DND-41 (cell line): ENCODE measurements around the gene PHACTR3.

Experiments
- ATAC-seq: fragments of 200-7000 bp; cut with Tn5 transposase; 3 replicates; pipeline ENCODE4 v1.9.1; 2021; ENCODE audit warnings: low read depth; ENCODE audit not compliant: insufficient read depth
- DNase-seq: peaks from one replicate; pipeline ENCODE4 v3.0.0-alpha.2; 2020
- H2AFZ ChIP-seq: 2 replicates; pipeline ENCODE4 v1.6.0; 2012; ENCODE audit warnings: low read depth, low read length
- H3K27ac ChIP-seq: 2 replicates; pipeline ENCODE4 v1.5.1; 2012; ENCODE audit warnings: low read length, inconsistent platforms
- H3K27me3 ChIP-seq: fragments of 200-600 bp; sonication (generic); 2 replicates; pipeline ENCODE4 v1.6.0; 2012; ENCODE audit warnings: low read length, mild to moderate bottlenecking, inconsistent platforms; ENCODE audit not compliant: insufficient read depth, poor library complexity
- H3K36me3 ChIP-seq: 2 replicates; pipeline ENCODE4 v1.5.1; 2012; ENCODE audit warnings: low read length, inconsistent platforms; ENCODE audit not compliant: insufficient read depth
- H3K4me1 ChIP-seq: 2 replicates; pipeline ENCODE4 v1.5.1; 2012; ENCODE audit warnings: mild to moderate bottlenecking, low read length; ENCODE audit not compliant: insufficient read depth
- H3K4me2 ChIP-seq: 2 replicates; pipeline ENCODE4 v1.6.0; 2012; ENCODE audit warnings: mild to moderate bottlenecking, moderate library complexity, low read length, inconsistent platforms; ENCODE audit not compliant: insufficient read depth
- H3K4me3 ChIP-seq, 2 experiments: fragments of 200-600 bp in 1 of 2; shearing (Covaris generic) in 1 of 2; 2 replicates each; pipeline ENCODE4 v1.5.1; 2012 to 2016; ENCODE audit warnings: inconsistent platforms in 2 of 2, low read length in 2 of 2, mild to moderate bottlenecking in 2 of 2, low read depth in 1 of 2, moderate library complexity in 1 of 2
- H3K79me2 ChIP-seq: 2 replicates; pipeline ENCODE4 v1.6.0; 2012; ENCODE audit warnings: low read length, inconsistent platforms; ENCODE audit not compliant: insufficient read depth
- H3K9ac ChIP-seq: 2 replicates; pipeline ENCODE4 v1.6.0; 2012; ENCODE audit warnings: low read depth, mild to moderate bottlenecking, inconsistent platforms, low read length, moderate library complexity
- H3K9me3 ChIP-seq: 2 replicates; pipeline ENCODE4 v1.5.1; 2012; ENCODE audit warnings: low read length, moderate library complexity, mild to moderate bottlenecking, inconsistent platforms; ENCODE audit not compliant: insufficient read depth, severe bottlenecking
- H4K20me1 ChIP-seq: 2 replicates; pipeline ENCODE4 v1.6.0; 2012; ENCODE audit warnings: low read length; ENCODE audit not compliant: insufficient read depth
- EZH2 ChIP-seq: IDR thresholded peaks from 3 replicates; pipeline ENCODE4 v1.6.1; 2012; ENCODE audit warnings: borderline replicate concordance, low read depth, mild to moderate bottlenecking, moderate library complexity, low read length, inconsistent platforms; ENCODE audit not compliant: severe bottlenecking
- TF ChIP-seq, protein P1 (sequence below): IDR thresholded peaks from 2 replicates; pipeline ENCODE4 v1.5.1; 2012; ENCODE audit warnings: borderline replicate concordance, low read length, moderate library complexity, mild to moderate bottlenecking; ENCODE audit not compliant: poor library complexity, severe bottlenecking; ENCODE audit errors: extremely low read depth

The PHACTR3 gene

DNA sequence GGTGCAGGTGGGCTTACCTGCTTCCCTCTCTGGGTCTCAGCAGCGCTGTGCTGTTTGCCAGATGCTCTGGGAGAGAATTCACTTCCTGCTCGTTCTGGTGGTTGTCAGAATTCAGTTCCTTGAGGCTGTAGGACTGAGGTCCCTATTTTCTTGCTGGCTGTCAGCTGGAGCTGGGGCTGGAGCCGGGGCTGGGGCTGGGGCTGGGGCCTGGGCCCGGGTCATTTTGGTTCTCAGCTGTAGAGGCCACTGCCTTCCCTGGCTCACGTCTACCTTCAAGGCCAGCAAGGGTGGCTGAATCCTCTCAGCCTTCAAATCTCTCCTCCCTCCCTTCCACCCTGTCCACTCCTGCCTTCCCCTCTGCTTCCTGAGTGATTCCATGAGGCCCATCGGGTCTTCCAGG is 16.8 kb upstream of the PHACTR3 start:
- no peak overlapping the region for H3K4me2 ChIP-seq
- no peaks in the 10 kb centered on the region for H3K36me3 ChIP-seq
- no peaks in the 10 kb centered on the region for H3K79me2 ChIP-seq
- H3K9ac ChIP-seq: no peak overlapping the region
- ATAC-seq (no peak), DNase-seq (no peak)
- no peak overlapping the region for H3K4me3 ChIP-seq
- H3K27me3 ChIP-seq: peaks cover 16% of the 10 kb centered on the region
- no peak overlapping the region for H3K27ac ChIP-seq
- no peak overlapping the region for H2AFZ ChIP-seq
- TF ChIP-seq, protein P1, sequence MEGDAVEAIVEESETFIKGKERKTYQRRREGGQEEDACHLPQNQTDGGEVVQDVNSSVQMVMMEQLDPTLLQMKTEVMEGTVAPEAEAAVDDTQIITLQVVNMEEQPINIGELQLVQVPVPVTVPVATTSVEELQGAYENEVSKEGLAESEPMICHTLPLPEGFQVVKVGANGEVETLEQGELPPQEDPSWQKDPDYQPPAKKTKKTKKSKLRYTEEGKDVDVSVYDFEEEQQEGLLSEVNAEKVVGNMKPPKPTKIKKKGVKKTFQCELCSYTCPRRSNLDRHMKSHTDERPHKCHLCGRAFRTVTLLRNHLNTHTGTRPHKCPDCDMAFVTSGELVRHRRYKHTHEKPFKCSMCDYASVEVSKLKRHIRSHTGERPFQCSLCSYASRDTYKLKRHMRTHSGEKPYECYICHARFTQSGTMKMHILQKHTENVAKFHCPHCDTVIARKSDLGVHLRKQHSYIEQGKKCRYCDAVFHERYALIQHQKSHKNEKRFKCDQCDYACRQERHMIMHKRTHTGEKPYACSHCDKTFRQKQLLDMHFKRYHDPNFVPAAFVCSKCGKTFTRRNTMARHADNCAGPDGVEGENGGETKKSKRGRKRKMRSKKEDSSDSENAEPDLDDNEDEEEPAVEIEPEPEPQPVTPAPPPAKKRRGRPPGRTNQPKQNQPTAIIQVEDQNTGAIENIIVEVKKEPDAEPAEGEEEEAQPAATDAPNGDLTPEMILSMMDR: no peak
- no peak for TF ChIP-seq EZH2
- H4K20me1 ChIP-seq: 0 out of 2 replicates have a peak, but pooled peaks cover 5% of the 10 kb centered on the region
- no peaks in the 10 kb centered on the region for H3K9me3 ChIP-seq
- H3K4me1 ChIP-seq: no peaks in the 10 kb centered on the region

DNA sequence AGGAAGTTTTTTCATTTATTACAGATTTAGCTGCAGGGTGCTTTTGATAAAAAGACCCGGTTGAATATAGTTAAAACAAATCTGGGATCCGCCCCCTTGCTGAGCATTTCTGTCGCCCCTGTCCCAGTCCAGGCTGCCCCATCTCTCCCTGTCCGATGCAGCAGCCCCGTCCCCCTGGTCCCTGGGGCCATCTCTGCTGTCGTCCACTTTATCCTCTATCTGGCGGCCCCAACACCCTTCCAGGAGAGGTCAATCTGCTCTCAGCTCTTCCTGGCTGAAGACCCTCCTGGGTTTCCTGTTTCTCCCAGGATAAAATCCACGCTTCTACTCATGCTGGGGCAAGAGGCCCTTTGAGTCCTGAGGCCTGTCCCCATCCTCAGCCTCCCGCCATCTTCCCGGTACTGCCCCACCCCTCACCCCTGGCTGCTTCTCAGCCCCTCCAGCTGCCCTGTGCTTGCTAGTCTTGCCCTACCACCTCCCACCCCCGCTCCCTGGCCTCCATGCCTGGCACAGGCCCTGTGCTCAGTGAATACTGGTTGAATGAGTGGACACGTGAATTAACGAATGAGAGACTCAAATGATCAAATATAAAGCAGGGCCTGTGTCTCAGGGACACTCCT is 16.0 kb upstream of the PHACTR3 start:
- H3K79me2 ChIP-seq: no peaks in the 10 kb centered on the region
- H3K36me3 ChIP-seq: no peaks in the 10 kb centered on the region
- H3K27me3 ChIP-seq: peaks cover 23% of the 10 kb centered on the region
- no peak overlapping the region for H3K4me3 ChIP-seq
- no peaks in the 10 kb centered on the region for H3K9me3 ChIP-seq
- ATAC-seq (no peak), DNase-seq (no peak)
- 0 out of 2 replicates have a peak, but pooled peaks cover 5% of the 10 kb centered on the region for H4K20me1 ChIP-seq
- H3K4me2 ChIP-seq: no peak overlapping the region
- H3K9ac ChIP-seq: no peak overlapping the region
- TF ChIP-seq EZH2: no peak
- TF ChIP-seq, protein P1: no peak
- H2AFZ ChIP-seq: no peak overlapping the region
- H3K27ac ChIP-seq: no peak overlapping the region
- H3K4me1 ChIP-seq: no peaks in the 10 kb centered on the region

DNA sequence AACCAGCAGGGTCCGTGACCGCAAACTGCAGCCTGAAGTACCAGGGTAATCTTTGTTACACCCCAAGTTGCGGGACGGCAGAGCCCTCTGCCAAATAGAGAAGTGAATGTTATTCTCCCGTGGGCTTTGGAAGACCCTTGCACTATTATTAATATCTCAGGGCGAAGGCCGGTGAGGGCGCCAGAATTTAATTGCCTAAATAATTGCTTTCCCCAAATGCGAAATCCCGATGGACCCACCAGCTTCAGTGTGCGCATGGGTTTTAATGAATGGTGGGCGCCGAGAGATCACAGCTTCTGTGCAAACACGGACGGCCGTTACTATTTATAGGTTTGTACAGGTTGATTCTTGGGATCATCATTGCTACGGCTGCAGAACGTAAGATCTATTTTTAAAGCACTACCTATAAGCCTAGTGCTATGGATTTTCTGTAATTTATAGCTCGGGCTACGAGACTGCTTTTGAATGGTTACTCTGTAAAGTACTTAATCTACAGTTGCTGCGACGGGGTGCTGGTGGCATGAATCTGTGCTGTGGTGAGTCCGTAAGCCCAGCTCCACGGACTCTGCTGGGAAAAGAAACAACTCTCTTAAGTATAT is 15.2 kb upstream of the PHACTR3 start:
- no peak overlapping the region for H3K9ac ChIP-seq

DNA sequence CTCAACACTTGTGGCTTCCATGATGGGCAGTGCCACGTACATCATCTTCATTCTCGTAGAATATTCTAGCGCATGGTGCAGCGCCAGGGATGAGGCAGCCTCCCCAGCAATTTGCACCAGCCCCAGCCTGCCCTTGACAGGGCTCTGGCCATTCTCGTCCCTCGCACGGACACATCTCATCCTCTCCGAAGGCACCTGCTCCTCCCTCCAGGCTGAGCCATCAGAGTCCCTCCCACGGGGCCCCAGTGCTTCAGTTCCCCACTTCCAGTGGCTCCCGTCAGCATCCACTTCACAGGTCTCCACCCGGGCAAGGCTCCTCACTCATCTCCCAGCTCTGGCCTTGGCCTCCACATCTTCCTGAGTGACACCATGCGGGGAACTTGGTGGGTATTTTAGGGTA is 13.3 kb upstream of the PHACTR3 start:
- Histone ChIP-seq H2AFZ (no peak overlapping the region), H3K27me3 (peaks cover 30% of the 10 kb centered on the region), H3K27ac (no peak overlapping the region), H3K4me1 (no peaks in the 10 kb centered on the region), H3K9ac (no peak overlapping the region), H3K36me3 (no peaks in the 10 kb centered on the region), H3K79me2 (no peaks in the 10 kb centered on the region), H3K9me3 (no peaks in the 10 kb centered on the region), H3K4me3 (no peak overlapping the region), H4K20me1 (0 out of 2 replicates have a peak, but pooled peaks cover 5% of the 10 kb centered on the region), H3K4me2 (no peak overlapping the region)
- DNase-seq: no peak
- TF ChIP-seq, protein P1: no peak
- TF ChIP-seq EZH2: no peak
- no peak for ATAC-seq

More for the DNA sequence above, 15.2 kb upstream of the PHACTR3 start:
- ATAC-seq: no peak
- Histone ChIP-seq H3K9me3 (no peaks in the 10 kb centered on the region), H3K36me3 (no peaks in the 10 kb centered on the region), H3K27me3 (peaks cover 25% of the 10 kb centered on the region), H3K4me1 (no peaks in the 10 kb centered on the region), H2AFZ (no peak overlapping the region), H3K4me2 (no peak overlapping the region), H3K27ac (no peak overlapping the region), H3K4me3 (no peak overlapping the region), H4K20me1 (0 out of 2 replicates have a peak, but pooled peaks cover 5% of the 10 kb centered on the region), H3K79me2 (no peaks in the 10 kb centered on the region)
- TF ChIP-seq EZH2: no peak
- DNase-seq: no peak
